IgD-negative memory B cell (primary cell): ENCODE results near the gene HOXB13. TPM values are rescaled to one million over a fixed set of nuclear protein-coding genes. Genes with fewer than 3 reads are reported as not detected.
A peak's percentile ranks its signal among the peaks of the same experiment; 100 is the strongest.
"Not testable (repeated sequence)": the region's sequence is repeated elsewhere in the genome, so short reads cannot be mapped to it uniquely, and the experiment has no call there.

Source experiments
- H3K27ac Mint-ChIP-seq, 3 donors: one replicate each; pipeline ENCODE4 v1.8.0; 2020 to 2022; ENCODE audit warnings: mild to moderate bottlenecking in 3 of 3, mixed read lengths in 3 of 3, moderate library complexity in 1 of 3
- H3K27me3 Mint-ChIP-seq: one replicate; pipeline ENCODE4 v1.8.0; 2021; ENCODE audit warnings: mixed read lengths
- H3K36me3 Mint-ChIP-seq: one replicate; pipeline ENCODE4 v1.8.0; 2020; ENCODE audit warnings: mild to moderate bottlenecking, mixed read lengths
- H3K4me1 Mint-ChIP-seq, 3 donors: one replicate each; pipeline ENCODE4 v1.8.0; 2020 to 2022; ENCODE audit warnings: mixed read lengths in 3 of 3, mild to moderate bottlenecking in 1 of 3
- H3K4me3 Mint-ChIP-seq, 4 donors: one replicate each; pipeline ENCODE4 v1.8.0; 2020 to 2022; ENCODE audit warnings: mild to moderate bottlenecking in 4 of 4, mixed read lengths in 4 of 4, moderate library complexity in 3 of 4
- H3K9me3 Mint-ChIP-seq, 3 donors: one replicate each; pipeline ENCODE4 v1.8.0; 2020 to 2021; ENCODE audit warnings: mixed read lengths in 3 of 3, mild to moderate bottlenecking in 1 of 3
- polyA plus RNA-seq: library from polyadenylated mRNA; unstranded; fragments of 300-500 nt; fragmentation: Illumina TruSeq; gene quantifications from one replicate; pipeline ENCODE4 v1.2.3, GENCODE V29; 2021

Gene HOXB13
- polyA plus RNA-seq, 1 donor from 2014 or later = not detected

- Mint-ChIP-seq H3K9me3 (peaks cover 0 to 8% (median 3%) of the 10 kb centered on the region in 3 donors), H3K27me3 (peaks cover 74% of the 10 kb centered on the region), H3K36me3 (no peaks in the 10 kb centered on the region), H3K27ac (peak overlapping the region; percentile 86 to 94 (median 92)), H3K4me3 (peak overlapping the region in 2 of 4 donors; percentile 28 to 55), H3K4me1 (peaks cover 0 to 12% (median 0%) of the 10 kb centered on the region in 3 donors)
Observed at GRCh38 chr17:48718227-48718760, 10.3 kb downstream of the HOXB13 start.

GRCh38 chr17:48717367-48718226, 11.0 kb downstream of the HOXB13 start:
- Mint-ChIP-seq H3K4me3 (peak overlapping the region in 1 of 4 donors; percentile 60), H3K36me3 (no peaks in the 10 kb centered on the region), H3K4me1 (peaks cover 0 to 12% (median 0%) of the 10 kb centered on the region in 3 donors), H3K27me3 (peaks cover 70% of the 10 kb centered on the region), H3K27ac (peak overlapping the region; percentile 90 to 94 (median 92)), H3K9me3 (peaks cover 0 to 8% (median 3%) of the 10 kb centered on the region in 3 donors)

- not testable (repeated sequence) for H3K36me3 Mint-ChIP-seq, H3K4me3 Mint-ChIP-seq, H3K9me3 Mint-ChIP-seq
- Mint-ChIP-seq H3K27ac (peak overlapping the region in 1 of 3 donors; percentile 57), H3K4me1 (peaks cover 0 to 12% (median 0%) of the 10 kb centered on the region in 3 donors), H3K27me3 (peaks cover 66% of the 10 kb centered on the region)
Observed at GRCh38 chr17:48716549-48716948, 12.0 kb downstream of the HOXB13 start.

GRCh38 chr17:48715496-48716399, 12.8 kb downstream of the HOXB13 start:
- Mint-ChIP-seq H3K4me1 (peaks cover 0 to 11% (median 0%) of the 10 kb centered on the region in 3 donors), H3K4me3 (no peak overlapping the region), H3K27ac (peak overlapping the region in 2 of 3 donors; percentile 43 to 45), H3K27me3 (peaks cover 65% of the 10 kb centered on the region), H3K36me3 (no peaks in the 10 kb centered on the region), H3K9me3 (peaks cover 0 to 7% (median 3%) of the 10 kb centered on the region in 3 donors)

- H3K4me1 Mint-ChIP-seq = no peaks in the 10 kb centered on the region
- H3K27ac Mint-ChIP-seq = no peak overlapping the region
- peaks cover 55% of the 10 kb centered on the region for H3K27me3 Mint-ChIP-seq
- H3K36me3 Mint-ChIP-seq = no peaks in the 10 kb centered on the region
- H3K9me3 Mint-ChIP-seq = no peaks in the 10 kb centered on the region
- H3K4me3 Mint-ChIP-seq = no peak overlapping the region
Observed at GRCh38 chr17:48711128-48711527, 17.4 kb downstream of the HOXB13 start.

- H3K4me3 Mint-ChIP-seq = no peak overlapping the region
- no peak overlapping the region for H3K27ac Mint-ChIP-seq
- peaks cover 2% of the 10 kb centered on the region for H3K36me3 Mint-ChIP-seq
- H3K9me3 Mint-ChIP-seq = no peaks in the 10 kb centered on the region
- H3K27me3 Mint-ChIP-seq = peaks cover 53% of the 10 kb centered on the region
- H3K4me1 Mint-ChIP-seq = no peaks in the 10 kb centered on the region
Observed at GRCh38 chr17:48704361-48705248, 23.9 kb downstream of the HOXB13 start.

- peak overlapping the region in 1 of 4 donors; percentile 7 for H3K4me3 Mint-ChIP-seq
- no peak overlapping the region for H3K27ac Mint-ChIP-seq
- H3K4me1 Mint-ChIP-seq = no peaks in the 10 kb centered on the region
- H3K9me3 Mint-ChIP-seq = no peaks in the 10 kb centered on the region
- H3K36me3 Mint-ChIP-seq = peaks cover 2% of the 10 kb centered on the region
- H3K27me3 Mint-ChIP-seq = peaks cover 51% of the 10 kb centered on the region
Observed at GRCh38 chr17:48701864-48702532, 26.6 kb downstream of the HOXB13 start.

GRCh38 chr17:48693178-48693577, 35.4 kb downstream of the HOXB13 start:
- Mint-ChIP-seq H3K9me3 (peaks cover 2 to 4% (median 3%) of the 10 kb centered on the region in 3 donors), H3K27ac (no peak overlapping the region), H3K36me3 (peaks cover 2% of the 10 kb centered on the region), H3K4me3 (no peak overlapping the region), H3K4me1 (no peaks in the 10 kb centered on the region), H3K27me3 (peaks cover 11% of the 10 kb centered on the region)

- Mint-ChIP-seq H3K36me3 (peaks cover 2% of the 10 kb centered on the region), H3K27ac (no peak overlapping the region), H3K4me3 (no peak overlapping the region), H3K9me3 (peaks cover 2 to 4% (median 3%) of the 10 kb centered on the region in 3 donors), H3K4me1 (no peaks in the 10 kb centered on the region), H3K27me3 (peaks cover 5% of the 10 kb centered on the region)
Observed at GRCh38 chr17:48692049-48692448, 36.5 kb downstream of the HOXB13 start.

GRCh38 chr17:48690655-48691054, 37.9 kb downstream of the HOXB13 start:
- peaks cover 2 to 4% (median 3%) of the 10 kb centered on the region in 3 donors for H3K9me3 Mint-ChIP-seq
- no peaks in the 10 kb centered on the region for H3K4me1 Mint-ChIP-seq
- H3K27me3 Mint-ChIP-seq = peaks cover 4% of the 10 kb centered on the region
- no peak overlapping the region for H3K27ac Mint-ChIP-seq
- H3K4me3 Mint-ChIP-seq = no peak overlapping the region
- H3K36me3 Mint-ChIP-seq = peaks cover 2% of the 10 kb centered on the region

GRCh38 chr17:48681609-48682008, 46.9 kb downstream of the HOXB13 start:
- H3K9me3 Mint-ChIP-seq = no peaks in the 10 kb centered on the region
- no peak overlapping the region for H3K4me3 Mint-ChIP-seq
- peak overlapping the region in 1 of 3 donors; percentile 63 for H3K27ac Mint-ChIP-seq
- H3K36me3 Mint-ChIP-seq = no peaks in the 10 kb centered on the region
- no peaks in the 10 kb centered on the region for H3K4me1 Mint-ChIP-seq
- peaks cover 13% of the 10 kb centered on the region for H3K27me3 Mint-ChIP-seq

GRCh38 chr17:48679385-48680096, 49.0 kb downstream of the HOXB13 start:
- Mint-ChIP-seq H3K27ac (no peak overlapping the region), H3K4me1 (no peaks in the 10 kb centered on the region), H3K27me3 (peaks cover 13% of the 10 kb centered on the region), H3K36me3 (no peaks in the 10 kb centered on the region), H3K4me3 (no peak overlapping the region), H3K9me3 (no peaks in the 10 kb centered on the region)
